NOMO-1 treated with DMSO at 0.1 percent for 48 hours (cell line): ENCODE results near the gene UGT1A7.

Experiments
- DNase-seq: peaks from one replicate; lab custom pipeline; 2025; ENCODE audit not compliant: unreplicated experiment; lab: John Stamatoyannopoulos, UW

UGT1A7 gene

DNA sequence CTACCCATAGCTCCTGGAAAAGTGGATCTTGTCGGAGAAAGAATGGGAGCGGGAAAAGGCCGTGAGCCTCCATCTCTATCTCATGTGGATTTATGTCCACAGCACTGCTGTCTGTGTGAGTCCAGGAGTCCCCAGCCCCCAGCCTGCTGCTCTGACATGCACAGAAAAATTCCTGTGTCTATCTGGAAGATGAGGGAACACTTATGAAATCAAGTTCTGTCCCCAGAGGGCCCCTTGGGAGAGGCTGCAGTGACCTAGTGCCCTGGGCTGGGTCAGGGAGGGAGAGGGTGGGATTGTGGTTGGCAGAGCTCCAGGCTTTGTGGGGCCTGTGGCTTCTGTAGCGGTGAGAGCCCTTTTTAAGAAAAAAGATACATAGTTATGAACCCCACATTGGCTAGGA lies 135.1 kb downstream of the UGT1A7 start:
- DNase-seq, result no peak

- no peak for DNase-seq
Measured at GRCh38 chr2:233817361-233817911, 135.7 kb downstream of the UGT1A7 start.

- DNase-seq, result no peak
Measured at GRCh38 chr2:233817995-233818638, 136.4 kb downstream of the UGT1A7 start.

DNA sequence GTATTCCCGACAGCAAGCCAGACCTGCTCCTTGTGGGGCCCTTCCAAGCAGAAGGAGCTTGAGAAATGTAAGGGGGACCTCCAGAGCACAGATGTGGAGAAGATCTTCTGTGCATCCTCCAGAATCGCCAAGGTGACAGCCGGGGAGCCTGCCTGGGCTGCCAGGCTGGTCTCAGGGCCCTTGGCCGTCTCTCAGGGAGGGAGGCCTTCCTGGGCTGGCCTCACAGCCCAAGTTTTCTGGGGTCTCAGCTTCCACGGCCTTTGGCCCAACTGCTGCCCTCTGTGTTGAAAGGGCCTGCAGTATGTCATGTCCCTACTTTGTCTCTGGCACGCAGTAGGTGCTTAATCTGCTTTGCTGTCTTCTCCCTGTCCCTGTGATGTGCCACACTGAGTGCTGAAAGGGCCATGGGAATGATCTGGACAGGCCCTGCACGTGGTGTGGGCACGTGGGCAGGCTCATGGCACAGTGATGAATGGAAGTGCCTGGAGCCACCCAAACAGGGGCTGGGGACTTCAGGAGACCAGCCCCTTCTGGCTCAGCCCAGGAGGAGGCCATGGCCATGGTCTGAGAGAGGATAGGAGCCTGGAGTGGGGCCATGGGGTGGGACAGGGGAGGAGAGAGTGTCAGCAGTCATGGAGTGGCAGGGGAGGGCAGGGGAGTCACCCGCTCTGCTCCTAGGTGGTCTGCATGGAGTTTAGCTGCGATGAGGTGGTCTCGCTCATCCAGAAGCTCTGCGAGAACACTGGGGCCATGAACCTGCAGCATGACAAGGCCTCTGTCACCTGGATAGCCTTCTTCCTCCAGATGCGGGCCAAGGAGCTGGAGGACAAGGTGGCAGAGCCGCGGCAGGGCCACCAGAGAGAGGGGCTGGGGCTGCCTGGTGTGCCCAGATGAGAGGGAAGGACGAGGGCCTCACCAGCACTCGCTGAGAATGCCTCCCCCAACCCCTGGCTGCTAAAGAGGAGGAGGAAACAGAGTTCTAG lies 137.2 kb downstream of the UGT1A7 start:
- no peak for DNase-seq

GRCh38 chr2:233819884-233820773 lies 138.4 kb downstream of the UGT1A7 start:
- DNase-seq, result no peak

- no peak for DNase-seq
Measured at GRCh38 chr2:233820774-233821105, 139.0 kb downstream of the UGT1A7 start.

DNA sequence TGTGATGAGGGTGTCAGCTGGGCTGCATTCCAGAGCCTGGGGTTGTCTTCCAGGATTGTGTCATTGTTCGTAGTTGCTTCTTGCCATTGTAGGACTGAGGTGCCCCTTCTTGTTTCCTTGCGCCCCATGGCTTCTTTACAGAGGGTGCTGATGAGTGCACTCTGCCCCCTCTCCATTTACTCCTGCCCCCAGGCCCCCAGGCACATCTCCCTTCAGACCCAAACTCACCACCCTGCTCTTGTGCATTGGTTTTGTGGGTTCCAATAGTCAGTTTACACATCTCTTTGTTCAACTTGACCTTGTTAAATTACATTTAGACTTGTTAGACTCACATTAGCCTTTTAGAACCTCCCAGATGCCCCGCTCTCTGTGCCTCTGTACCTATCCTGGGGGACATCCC lies 139.5 kb downstream of the UGT1A7 start:
- DNase-seq, result no peak

DNA sequence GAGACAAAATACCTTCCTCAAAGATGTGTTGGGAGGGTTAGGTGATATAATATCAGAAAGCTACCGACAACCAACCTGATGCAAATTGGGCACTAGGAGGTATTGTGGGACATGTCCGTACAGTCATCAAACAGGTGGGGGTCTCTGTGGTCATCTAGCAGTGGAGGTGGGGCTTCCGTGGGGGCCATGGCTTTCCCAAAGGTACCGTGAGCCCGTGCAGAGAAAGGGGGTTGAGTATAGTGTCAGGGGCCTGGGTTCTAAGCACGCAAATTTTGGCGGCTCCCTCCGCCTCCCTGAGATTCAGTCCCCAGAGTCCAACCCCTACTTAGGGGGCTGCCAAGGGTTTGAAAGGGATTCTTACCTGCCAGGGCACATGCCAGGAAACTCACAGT lies 140.0 kb downstream of the UGT1A7 start:
- DNase-seq, result no peak

DNA sequence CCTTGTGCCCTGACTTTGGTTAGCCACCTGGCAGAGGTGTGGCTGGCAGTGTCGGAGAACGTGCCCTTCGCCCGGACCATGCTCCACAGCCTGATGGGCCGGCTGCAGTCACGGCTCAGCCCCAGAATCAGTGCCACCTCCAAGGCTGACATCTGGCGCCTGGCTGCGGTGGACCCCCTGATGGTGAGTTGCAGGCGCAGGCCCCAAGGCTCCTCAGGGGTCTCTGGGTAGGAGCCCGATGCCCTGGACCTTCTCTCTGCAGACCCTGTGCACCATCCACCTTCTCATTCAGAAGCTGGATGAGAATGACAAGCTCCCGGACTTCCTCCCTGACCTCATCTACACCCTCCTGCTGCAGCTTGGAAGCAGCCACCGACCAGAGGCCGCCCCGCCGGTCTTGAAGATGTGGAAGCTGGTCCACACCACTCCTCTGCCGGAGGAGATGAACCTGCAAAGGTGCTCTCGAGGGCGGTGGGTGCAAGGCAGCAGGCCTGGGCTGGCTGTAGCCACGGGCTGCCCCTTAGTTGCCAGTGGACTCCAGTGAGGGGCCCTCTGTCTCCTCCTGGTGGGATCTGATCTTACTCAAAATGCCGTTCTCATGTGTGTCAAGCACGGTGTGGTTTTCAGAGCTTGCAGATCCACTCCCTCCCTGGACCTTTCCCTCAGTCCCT lies 140.5 kb downstream of the UGT1A7 start:
- DNase-seq, result no peak
